ENCODE measurements around the gene PANX2. TPM values are rescaled to one million over a fixed set of nuclear protein-coding genes. Genes with fewer than 3 reads are reported as not detected.

The PANX2 gene, protein sequence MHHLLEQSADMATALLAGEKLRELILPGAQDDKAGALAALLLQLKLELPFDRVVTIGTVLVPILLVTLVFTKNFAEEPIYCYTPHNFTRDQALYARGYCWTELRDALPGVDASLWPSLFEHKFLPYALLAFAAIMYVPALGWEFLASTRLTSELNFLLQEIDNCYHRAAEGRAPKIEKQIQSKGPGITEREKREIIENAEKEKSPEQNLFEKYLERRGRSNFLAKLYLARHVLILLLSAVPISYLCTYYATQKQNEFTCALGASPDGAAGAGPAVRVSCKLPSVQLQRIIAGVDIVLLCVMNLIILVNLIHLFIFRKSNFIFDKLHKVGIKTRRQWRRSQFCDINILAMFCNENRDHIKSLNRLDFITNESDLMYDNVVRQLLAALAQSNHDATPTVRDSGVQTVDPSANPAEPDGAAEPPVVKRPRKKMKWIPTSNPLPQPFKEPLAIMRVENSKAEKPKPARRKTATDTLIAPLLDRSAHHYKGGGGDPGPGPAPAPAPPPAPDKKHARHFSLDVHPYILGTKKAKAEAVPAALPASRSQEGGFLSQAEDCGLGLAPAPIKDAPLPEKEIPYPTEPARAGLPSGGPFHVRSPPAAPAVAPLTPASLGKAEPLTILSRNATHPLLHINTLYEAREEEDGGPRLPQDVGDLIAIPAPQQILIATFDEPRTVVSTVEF
- 0.17 and 0.45 TPM in 2 replicates for total RNA-seq

DNA sequence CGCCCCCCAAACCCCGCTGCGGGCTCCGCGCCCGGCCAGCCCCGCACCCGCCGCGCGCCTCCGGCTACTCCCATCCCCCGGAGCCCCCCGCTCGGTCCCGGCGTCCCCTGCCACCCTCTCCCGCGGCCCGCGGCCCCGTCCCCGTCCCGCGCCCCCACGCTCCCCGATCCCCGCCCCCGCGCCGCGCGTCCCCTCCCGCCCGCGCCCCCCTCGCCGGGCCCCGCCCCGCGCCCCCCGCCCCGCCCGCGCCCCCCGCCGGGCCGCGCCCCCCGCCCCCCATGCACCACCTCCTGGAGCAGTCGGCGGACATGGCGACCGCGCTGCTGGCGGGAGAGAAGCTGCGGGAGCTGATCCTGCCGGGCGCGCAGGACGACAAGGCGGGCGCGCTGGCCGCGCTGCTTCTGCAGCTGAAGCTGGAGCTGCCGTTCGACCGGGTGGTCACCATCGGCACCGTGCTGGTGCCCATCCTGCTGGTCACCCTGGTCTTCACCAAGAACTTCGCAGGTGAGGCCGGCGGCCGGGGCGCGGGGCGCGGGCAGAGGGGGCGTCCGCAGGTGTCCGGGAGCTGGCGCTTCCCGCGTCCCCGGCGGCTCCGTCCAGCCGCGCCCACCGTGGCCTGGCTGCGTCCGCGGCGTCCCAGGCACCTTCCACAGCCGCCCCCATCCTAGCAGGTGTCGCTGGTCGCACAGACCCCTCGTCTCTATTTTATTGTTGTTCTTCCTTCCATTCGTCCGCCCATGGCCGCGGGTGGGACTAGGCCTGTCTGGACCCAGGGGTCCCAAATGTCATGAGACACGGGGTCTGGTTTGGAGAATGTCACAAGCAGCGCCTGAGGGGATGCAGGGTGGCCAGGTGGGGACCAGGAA is at the start of gene PANX2:
Gene PANX2 (plus strand): TSS at position 279 of the 866 bp plus-strand sequence. CDS start 0 bp downstream, at position 279.

DNA sequence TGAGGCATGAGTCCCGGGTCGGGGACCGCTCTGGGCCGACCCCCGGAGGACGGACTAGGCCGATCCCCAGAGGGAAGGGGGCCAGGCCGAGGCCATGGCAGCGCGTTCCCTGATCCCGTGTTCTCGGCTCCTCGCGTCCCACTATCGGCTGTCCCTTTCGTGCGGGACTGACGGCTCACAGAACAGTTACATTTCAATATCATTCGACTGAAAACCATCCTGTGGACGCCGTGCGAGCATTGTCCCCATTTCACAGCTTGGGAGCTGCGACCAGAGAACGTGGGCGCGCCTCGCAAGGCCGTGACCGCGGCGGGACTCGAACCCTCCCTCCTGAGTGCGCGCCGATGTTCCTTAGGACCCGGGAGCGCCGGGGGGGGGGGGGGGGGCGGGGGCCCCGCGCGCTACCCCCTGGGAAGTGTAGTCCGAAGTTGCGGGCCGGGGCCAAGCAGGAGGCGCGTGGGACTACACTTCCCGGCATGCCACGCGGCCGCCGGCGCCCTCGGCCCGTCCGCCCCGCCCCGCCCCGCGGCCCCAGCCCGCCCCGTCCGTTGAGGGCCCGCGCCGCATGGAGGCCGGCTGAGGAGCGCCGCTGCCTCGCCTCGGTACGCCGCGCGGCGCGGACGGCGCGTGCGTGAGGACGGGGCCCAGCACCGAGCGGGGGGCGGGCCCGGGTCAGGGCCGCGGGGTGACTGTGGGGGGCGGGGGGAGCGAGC is 15.0 kb downstream of the PANX2 start, which contains the start of gene TRABD:
Gene TRABD (plus strand): TSS at position 539 of the 713 bp plus-strand sequence. CDS start 7,148 bp downstream, outside the sequence.

DNA sequence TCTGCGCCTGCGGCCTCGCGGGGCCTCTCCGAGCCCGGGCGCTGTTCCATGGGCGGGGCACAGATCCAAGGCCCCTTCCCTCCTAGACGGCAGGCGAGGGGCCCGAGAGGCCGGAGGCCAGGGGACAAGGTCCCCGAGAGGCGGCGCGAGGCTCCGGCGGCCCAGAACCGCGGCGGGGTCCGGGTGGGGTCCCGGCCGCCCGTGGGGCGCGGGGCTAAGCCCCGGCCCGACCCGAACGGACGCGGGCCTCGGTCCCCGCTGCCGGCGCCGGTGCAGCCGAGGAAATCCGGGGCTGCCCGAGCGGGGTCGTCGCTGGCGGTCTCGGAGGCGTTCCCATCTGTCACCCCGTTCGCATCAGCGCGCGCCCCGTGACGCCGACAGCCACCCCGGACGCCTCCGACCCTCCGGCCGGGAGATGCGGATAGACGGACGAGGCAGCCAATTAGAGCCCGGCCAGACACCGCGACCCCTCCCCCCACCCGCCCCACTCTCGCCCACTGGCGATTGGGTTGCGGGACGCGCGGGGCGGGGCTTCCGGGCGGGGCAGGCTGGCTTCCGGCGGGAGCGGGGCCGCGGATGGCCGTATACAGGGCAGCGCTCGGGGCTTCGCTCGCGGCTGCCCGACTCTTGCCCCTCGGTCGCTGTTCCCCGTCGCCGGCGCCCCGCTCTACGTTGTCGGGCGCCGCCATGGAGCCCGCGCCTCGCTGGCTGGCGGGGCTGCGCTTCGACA is 30.1 kb downstream of the PANX2 start, which contains the start of gene SELENOO:
Gene SELENOO (plus strand): TSS at position 551 of the 730 bp plus-strand sequence. CDS start 26 bp downstream, at position 577.

Other genes with a start within 250 kb of the PANX2 start
- gene PIM3, start 210.0 kb upstream of the PANX2 start, total RNA-seq = 38.2 and 39.8 TPM in 2 replicates
- gene IL17REL, start 158.0 kb upstream of the PANX2 start, total RNA-seq = not detected in 2 replicates
- not detected in 2 replicates for gene TTLL8, start 112.4 kb upstream of the PANX2 start, total RNA-seq
- gene MLC1, start 85.3 kb upstream of the PANX2 start, total RNA-seq = not detected in 2 replicates
- gene MOV10L1, start 80.7 kb upstream of the PANX2 start, total RNA-seq = 0.67 and 1.6 TPM in 2 replicates
- gene TRABD, start 15.2 kb downstream of the PANX2 start, total RNA-seq = 35.8 and 37.5 TPM in 2 replicates
- gene SELENOO, start 30.3 kb downstream of the PANX2 start, total RNA-seq = 22.7 and 24.9 TPM in 2 replicates
- gene TUBGCP6, start 74.3 kb downstream of the PANX2 start, total RNA-seq = 18.1 and 22.0 TPM in 2 replicates
- 12.8 and 18.5 TPM in 2 replicates for gene HDAC10, start 80.5 kb downstream of the PANX2 start, total RNA-seq
- 32.1 and 32.3 TPM in 2 replicates for gene MAPK12, start 91.0 kb downstream of the PANX2 start, total RNA-seq
- gene MAPK11, start 99.6 kb downstream of the PANX2 start, total RNA-seq = 4.4 and 5.5 TPM in 2 replicates
- gene PLXNB2, start 136.9 kb downstream of the PANX2 start, total RNA-seq = 100 and 107 TPM in 2 replicates
- 1.2 and 1.3 TPM in 2 replicates for gene DENND6B, start 156.3 kb downstream of the PANX2 start, total RNA-seq
- gene PPP6R2, start 172.6 kb downstream of the PANX2 start, total RNA-seq = 38.1 and 40.5 TPM in 2 replicates

All from bronchus fibroblast of lung (primary cell).